ENCODE data around the gene PSAPL1.

Gene PSAPL1

DNA sequence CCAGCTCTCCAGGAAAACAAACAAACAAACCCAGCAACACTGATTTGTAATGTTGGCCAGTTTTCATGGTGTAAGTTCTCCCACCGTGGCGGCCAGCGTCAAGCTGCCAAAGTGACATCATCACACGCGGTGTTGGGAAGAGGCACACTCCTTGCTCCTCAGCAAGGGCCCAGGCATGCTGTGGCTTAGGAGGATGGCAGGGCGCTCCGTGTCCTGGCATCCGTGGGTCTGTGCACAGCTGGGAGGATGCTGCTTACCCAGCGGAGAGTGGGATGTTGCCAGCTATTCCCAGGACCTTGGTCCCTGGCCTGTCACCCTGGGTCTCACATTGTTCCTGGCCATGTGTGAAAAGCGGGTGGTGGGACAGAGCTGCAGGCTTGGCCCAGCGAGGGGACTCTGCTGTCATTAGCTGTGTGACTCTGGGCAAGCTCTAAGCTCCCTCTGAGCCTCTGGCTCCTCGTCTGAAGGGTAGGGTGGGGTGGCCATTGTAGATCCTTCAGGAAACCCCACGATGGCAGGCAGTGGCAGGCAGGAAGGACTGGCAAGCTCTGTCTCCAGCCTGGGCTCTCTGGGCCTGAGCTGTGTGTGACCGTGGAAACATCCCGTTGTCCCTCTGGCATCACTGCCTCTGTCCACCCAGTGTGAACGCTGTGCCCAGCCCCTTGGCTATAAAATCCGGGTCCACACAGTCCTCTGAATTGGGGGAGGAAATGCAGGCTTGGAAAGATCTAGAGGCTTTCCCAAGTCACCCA is 10.8 kb downstream of the PSAPL1 start:
- TF ChIP-seq CTCF (IDR thresholded peaks at IDR 0.05; ENCODE audit: low read depth, low read length): no peak

DNA sequence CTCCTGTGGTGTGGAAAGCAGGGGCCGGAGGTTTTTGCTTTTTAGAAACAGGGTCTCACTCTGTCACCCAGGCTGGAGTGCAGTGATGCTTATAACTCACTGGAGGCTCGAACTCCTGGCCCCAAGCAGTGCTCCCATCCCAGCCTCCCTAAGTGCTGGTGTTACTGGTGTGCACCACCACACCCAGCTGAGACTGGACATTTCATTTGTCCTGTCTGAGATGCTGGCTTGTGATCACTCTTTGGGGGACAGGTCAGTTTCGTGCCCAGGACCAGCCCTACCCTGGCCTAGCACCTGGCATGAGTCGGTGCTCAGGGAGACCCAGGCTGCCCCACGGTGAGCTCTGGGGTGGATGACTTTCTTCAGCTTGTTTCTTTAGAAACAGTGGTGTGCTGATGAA is 11.3 kb downstream of the PSAPL1 start:
- no peak overlapping the region for H3K4me3 ChIP-seq (ENCODE audit: low read depth, low read length)
- no peak for TF ChIP-seq CTCF (IDR thresholded peaks at IDR 0.05; ENCODE audit: low read depth, low read length)

More for the DNA sequence above, 10.8 kb downstream of the PSAPL1 start:
- no peak overlapping the region for H3K4me3 ChIP-seq (ENCODE audit: low read depth, low read length)

DNA sequence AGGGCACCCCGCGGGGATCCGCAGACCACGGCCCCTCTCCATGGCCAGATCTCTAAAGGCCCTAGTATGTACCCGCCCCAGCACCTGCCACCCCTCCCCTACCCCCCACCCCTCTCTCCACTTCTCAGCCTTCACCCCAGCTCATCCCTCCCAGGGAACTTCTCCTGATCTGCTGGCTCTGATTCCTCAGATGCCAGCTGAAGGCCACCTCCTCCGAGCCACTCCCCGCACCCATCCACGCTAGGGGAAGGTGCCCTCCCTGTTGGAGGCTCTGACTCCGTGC is 11.9 kb downstream of the PSAPL1 start:
- no peak overlapping the region for H3K4me3 ChIP-seq (ENCODE audit: low read depth, low read length)
- no peak for TF ChIP-seq CTCF (IDR thresholded peaks at IDR 0.05; ENCODE audit: low read depth, low read length)

- no peak for TF ChIP-seq CTCF (IDR thresholded peaks at IDR 0.05; ENCODE audit: low read depth, low read length)
Observed at GRCh38 chr4:7422151-7422897, 12.4 kb downstream of the PSAPL1 start.

GRCh38 chr4:7421356-7422150 is 13.2 kb downstream of the PSAPL1 start:
- H3K4me3 ChIP-seq (ENCODE audit: low read depth, low read length): no peak overlapping the region
- no peak for TF ChIP-seq CTCF (IDR thresholded peaks at IDR 0.05; ENCODE audit: low read depth, low read length)

More at GRCh38 chr4:7422151-7422897, 12.4 kb downstream of the PSAPL1 start:
- H3K4me3 ChIP-seq (ENCODE audit: low read depth, low read length): no peak overlapping the region

DNA sequence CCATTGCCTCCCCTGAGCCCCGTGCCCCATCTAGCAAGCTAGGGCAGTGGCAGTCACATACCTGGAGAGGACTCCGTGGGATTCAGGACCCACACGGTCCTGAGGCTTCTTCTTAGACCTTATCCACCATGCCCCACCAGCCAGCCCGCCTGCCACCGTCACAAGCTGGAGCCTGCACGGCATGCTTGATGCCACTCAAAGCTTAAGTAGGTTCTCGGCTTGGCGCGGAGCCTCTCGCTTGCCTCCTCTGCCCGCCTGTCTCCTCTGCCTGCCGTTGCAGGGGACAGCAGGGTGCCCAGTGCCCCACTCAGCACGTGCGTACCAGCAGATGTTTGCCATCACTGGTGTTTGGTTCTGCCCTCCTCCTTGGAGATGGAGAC is 14.1 kb downstream of the PSAPL1 start:
- no peak for TF ChIP-seq CTCF (IDR thresholded peaks at IDR 0.05; ENCODE audit: low read depth, low read length)
- H3K4me3 ChIP-seq (ENCODE audit: low read depth, low read length): no peak overlapping the region
